Peyer's patch (tissue), 4 donors: ENCODE results near the gene TSSC4. TPM values are rescaled to one million over a fixed set of nuclear protein-coding genes. Genes with fewer than 3 reads are reported as not detected.

Experiments used
- DNase-seq, 3 donors: peaks; one replicate each; pipeline ENCODE4 v3.0.0-alpha.2; 2017 to 2019
- H3K27ac ChIP-seq, 4 donors: fragments of 200-600 bp; sonication (generic); one replicate each; pipeline ENCODE4 v1.5.1; 2016 to 2019
- H3K27me3 ChIP-seq, 2 donors: fragments of 200-600 bp; sonication (generic); one replicate each; pipeline ENCODE4 v1.5.1; 2019
- H3K36me3 ChIP-seq, 3 donors: fragments of 200-600 bp; sonication (generic); one replicate each; pipeline ENCODE4 v1.5.1; 2016 to 2019
- H3K4me1 ChIP-seq, 4 donors: fragments of 200-600 bp; sonication (generic); one replicate each; pipeline ENCODE4 v1.5.1; 2016 to 2019
- H3K4me3 ChIP-seq, 4 donors: fragments of 200-600 bp; sonication (generic); 1 replicate in 3 of 4; 2 replicates in 1 of 4; pipeline ENCODE4 v1.5.1; 2016 to 2019; ENCODE audit warnings: mild to moderate bottlenecking in 1 of 4
- H3K9me3 ChIP-seq, 4 donors: fragments of 200-600 bp; sonication (generic); one replicate each; pipeline ENCODE4 v1.5.1; 2016 to 2019; ENCODE audit warnings: mild to moderate bottlenecking in 1 of 4
- POLR2A ChIP-seq, 2 donors: fragments of 450-650 bp; IDR thresholded peaks; one replicate each; pipeline ENCODE4 v1.5.1; 2017; ENCODE audit warnings: antibody characterized with exemption in 2 of 2, mild to moderate bottlenecking in 2 of 2, moderate library complexity in 2 of 2
- total RNA-seq, 4 donors: library from RNA; depleted of rRNA; stranded (reverse); fragments of >200 nt; gene quantifications; one replicate each; pipeline ENCODE4 v1.1.0, GENCODE V29; 2016
- TF ChIP-seq, protein P1 (sequence below), 6 experiments: fragments of 450-650 bp in 4 of 6; fragments of 200-600 bp in 2 of 6; sonication (generic) in 1 of 6; IDR thresholded peaks; one replicate each; pipeline ENCODE4 v1.5.1; 2017 to 2019; ENCODE audit warnings: antibody characterized with exemption in 6 of 6, mild to moderate bottlenecking in 3 of 6, moderate library complexity in 1 of 6

Gene TSSC4
- total RNA-seq, 4 donors from 2014 or later: 16.5 to 40.2 (median 34.1) TPM

DNA sequence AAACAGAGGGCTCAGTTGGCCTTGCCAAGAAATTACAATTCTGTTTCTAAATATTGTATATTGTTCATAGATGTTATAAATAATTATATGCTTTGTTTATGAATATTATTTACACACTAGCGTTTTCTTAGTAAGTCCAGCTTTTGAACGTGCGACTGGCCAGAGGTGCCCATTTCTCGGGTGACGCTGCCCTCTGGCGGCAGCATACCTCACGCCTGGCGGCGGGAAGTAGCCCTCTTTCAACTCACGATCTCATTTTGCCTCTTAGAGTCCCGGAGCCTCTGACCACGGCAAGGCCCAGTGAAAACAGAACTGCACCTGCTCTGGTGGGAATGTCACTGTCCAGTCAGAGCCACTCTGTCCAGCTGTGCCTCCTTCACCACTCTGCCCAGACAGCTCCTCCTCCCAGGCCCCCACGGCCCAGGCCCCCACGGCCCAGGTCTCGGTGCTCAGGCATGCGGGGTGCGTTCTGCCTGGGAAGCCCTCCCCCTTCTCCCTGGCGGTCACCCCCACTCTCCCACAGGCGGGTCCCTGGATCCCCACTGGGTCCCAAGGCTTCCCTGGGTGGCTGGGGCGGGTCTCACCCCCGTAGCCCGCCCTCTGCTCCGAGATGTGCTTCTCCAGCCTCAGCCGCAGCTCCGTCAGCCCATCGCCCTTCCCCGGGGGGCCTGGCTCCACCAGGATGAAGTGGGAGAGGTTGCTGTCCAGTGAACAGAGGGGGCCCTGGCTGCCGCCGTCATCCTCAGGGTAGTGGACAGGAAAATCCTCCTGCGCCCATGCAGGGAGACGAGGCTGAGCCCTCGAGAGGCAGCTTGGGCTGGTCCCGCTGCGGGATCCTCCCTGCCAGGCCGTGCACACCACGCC lies 19.3 kb downstream of the TSSC4 start:
- Histone ChIP-seq H3K27ac (no peak overlapping the region), H3K4me3 (peak overlapping the region in 2 of 4 donors; percentile 27 to 38)
- TF ChIP-seq POLR2A (IDR thresholded peaks at IDR 0.05): no peak
- TF ChIP-seq, protein P1, sequence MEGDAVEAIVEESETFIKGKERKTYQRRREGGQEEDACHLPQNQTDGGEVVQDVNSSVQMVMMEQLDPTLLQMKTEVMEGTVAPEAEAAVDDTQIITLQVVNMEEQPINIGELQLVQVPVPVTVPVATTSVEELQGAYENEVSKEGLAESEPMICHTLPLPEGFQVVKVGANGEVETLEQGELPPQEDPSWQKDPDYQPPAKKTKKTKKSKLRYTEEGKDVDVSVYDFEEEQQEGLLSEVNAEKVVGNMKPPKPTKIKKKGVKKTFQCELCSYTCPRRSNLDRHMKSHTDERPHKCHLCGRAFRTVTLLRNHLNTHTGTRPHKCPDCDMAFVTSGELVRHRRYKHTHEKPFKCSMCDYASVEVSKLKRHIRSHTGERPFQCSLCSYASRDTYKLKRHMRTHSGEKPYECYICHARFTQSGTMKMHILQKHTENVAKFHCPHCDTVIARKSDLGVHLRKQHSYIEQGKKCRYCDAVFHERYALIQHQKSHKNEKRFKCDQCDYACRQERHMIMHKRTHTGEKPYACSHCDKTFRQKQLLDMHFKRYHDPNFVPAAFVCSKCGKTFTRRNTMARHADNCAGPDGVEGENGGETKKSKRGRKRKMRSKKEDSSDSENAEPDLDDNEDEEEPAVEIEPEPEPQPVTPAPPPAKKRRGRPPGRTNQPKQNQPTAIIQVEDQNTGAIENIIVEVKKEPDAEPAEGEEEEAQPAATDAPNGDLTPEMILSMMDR (IDR thresholded peaks at IDR 0.05): peak; percentile 74 to 88 (median 84)

DNA sequence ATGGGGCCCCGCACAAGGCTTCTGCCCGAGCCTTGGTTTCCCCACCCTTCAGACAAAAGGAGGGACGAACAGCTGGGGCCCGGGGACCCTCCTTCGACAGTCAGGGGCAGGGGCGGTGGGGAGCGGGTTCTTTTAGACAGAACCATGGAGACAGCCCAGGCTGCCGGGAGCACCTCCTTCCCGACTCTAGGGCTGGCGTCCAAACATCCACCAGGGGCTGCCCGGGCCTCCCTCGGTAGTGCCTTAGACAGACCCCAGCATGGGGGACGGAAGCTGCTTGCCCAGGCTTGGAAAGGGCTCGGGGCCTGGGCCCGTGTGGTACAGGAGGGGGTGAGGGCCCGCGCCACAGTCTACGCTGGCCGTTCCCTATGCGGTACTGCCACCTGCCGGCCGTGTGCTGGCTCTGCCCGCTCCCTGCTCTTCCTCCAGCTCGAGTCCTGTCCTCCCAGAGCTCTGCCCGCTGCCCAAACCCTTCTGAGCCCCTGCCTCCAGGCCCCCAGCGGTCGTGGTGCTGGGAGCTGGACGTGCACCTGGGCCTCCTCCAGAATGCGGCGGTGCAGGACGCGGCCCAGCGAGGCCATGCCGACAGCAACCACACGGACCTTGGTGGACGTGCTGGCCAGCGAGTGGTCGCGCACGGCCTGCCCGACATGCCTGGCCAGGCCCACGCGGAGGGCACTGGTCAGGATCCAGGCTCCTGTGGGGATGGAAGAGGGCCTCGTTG lies 20.1 kb downstream of the TSSC4 start:
- DNase-seq: peak; percentile 57 to 86 (median 84)
- TF ChIP-seq POLR2A (IDR thresholded peaks at IDR 0.05): no peak
- TF ChIP-seq, protein P1 (IDR thresholded peaks at IDR 0.05): peak; percentile 87 to 92 (median 90)
- Histone ChIP-seq H3K36me3 (no peaks in the 10 kb centered on the region), H3K4me1 (peaks cover 4 to 13% (median 7%) of the 10 kb centered on the region in 4 donors), H3K4me3 (peak overlapping the region in 2 of 4 donors; percentile 27 to 38), H3K27me3 (no peaks in the 10 kb centered on the region), H3K9me3 (no peaks in the 10 kb centered on the region), H3K27ac (no peak overlapping the region)

More for the DNA sequence above, 19.3 kb downstream of the TSSC4 start:
- Histone ChIP-seq H3K27me3 (no peaks in the 10 kb centered on the region), H3K4me1 (peaks cover 4 to 13% (median 7%) of the 10 kb centered on the region in 4 donors), H3K36me3 (no peaks in the 10 kb centered on the region), H3K9me3 (no peaks in the 10 kb centered on the region)
- DNase-seq: peak; percentile 69 to 89 (median 85)

DNA sequence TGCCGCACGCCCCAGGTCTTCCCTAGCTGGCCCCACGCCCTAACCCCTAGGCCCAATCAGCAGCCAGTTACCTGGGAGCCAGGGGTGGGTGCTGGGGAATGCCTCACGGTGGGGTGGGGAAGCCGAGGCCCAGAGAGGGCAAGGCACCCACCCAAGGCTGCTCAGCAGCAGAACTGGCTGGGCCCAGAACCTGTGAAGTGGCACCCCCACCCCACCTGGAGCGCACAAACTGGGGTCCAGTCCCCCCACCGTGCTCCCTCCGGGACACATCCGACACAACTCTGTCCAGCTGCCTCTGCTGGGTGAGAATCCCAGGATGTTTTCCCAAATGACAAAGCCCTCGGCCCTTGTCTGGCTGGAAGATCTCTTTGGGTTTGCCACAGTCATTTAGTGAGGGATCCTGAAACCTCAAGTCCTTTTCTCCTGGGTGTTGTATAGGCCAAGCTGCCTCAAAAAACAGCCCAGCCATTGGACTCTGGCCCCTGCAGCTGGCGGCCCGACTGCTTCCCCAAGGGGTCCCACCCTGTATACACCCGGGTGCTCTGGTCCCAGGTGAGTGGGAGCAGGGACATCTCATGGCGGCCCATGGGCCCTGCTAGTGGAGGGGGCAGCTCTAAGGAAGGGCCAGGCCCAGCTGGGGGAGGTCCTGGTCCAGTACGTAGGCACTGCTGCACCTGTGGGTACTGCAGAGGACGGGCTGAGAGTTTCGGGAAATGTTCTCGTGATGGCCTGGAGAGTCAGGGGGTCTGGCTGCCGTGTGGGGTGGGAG lies 20.9 kb downstream of the TSSC4 start:
- TF ChIP-seq, protein P1 (IDR thresholded peaks at IDR 0.05): no peak
- TF ChIP-seq POLR2A (IDR thresholded peaks at IDR 0.05): no peak
- H3K9me3 ChIP-seq: no peaks in the 10 kb centered on the region

DNA sequence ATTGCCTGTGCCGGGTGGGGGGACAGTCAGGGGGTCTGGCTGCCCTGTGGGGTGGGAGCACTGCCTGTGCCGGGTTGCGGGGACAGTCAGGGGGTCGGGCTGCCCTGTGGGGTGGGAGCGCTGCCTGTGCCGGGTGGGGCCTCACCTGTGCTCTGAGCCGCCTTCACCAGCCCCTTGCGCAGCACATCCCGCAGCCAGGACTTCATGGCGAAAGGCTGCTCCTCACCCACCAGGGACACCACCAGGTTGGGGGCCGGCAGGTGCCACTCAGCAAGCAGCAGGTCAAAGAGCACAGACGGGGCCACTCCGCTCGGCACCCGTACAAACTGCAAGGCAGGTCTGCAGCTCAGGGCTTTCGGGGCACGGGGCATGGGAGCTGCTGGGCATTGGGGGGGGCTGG lies 21.4 kb downstream of the TSSC4 start:
- TF ChIP-seq, protein P1 (IDR thresholded peaks at IDR 0.05): no peak
- TF ChIP-seq POLR2A (IDR thresholded peaks at IDR 0.05): no peak
- no peak overlapping the region for H3K27ac ChIP-seq
- no peak for DNase-seq

More for the DNA sequence above, 20.9 kb downstream of the TSSC4 start:
- no peak for DNase-seq
- H3K27ac ChIP-seq: no peak overlapping the region
- no peaks in the 10 kb centered on the region for H3K36me3 ChIP-seq
- H3K4me3 ChIP-seq: no peak overlapping the region
- no peaks in the 10 kb centered on the region for H3K27me3 ChIP-seq
- H3K4me1 ChIP-seq: peaks cover 4 to 14% (median 7%) of the 10 kb centered on the region in 4 donors

DNA sequence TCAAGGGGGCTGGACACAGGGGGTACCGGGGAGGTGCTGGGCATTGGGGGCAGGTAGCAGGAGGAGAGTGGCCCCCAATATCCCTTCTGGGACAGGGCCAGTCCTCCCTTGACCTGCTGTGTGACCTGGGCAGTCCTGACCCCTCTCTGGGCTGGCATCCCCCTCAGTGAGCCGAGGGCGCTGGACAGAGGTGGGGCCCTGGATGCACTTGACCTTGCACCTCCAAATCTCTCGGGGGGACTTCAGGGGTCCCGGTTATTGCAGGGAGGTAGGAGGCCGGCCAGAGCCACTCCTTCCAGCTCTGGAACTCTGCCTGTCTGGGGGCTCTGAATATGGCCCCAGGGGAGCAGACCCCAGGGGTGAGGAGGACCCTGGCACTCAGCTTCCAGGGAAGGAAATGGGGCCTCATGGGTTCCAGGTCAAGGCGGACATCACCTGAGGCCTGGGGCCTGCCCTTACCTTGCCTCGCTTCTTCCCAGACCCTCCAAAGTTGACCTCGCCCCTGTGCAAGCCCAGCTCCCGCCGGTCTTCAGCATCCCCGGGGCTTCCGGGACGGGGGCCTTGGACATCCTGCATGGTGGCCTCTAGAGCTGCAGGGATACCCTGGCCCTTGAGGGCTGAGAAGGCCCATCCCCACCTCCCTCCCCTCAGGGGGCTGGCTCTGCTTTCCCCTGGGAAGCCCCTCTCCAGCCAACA lies 22.1 kb downstream of the TSSC4 start:
- no peak overlapping the region for H3K4me3 ChIP-seq
- no peaks in the 10 kb centered on the region for H3K36me3 ChIP-seq
- H3K27ac ChIP-seq: no peak overlapping the region
- TF ChIP-seq, protein P1 (IDR thresholded peaks at IDR 0.05): no peak
- TF ChIP-seq POLR2A (IDR thresholded peaks at IDR 0.05): no peak
- no peaks in the 10 kb centered on the region for H3K27me3 ChIP-seq
- H3K9me3 ChIP-seq: no peaks in the 10 kb centered on the region
- H3K4me1 ChIP-seq: peaks cover 4 to 24% (median 7%) of the 10 kb centered on the region in 4 donors
- no peak for DNase-seq

More for the DNA sequence above, 21.4 kb downstream of the TSSC4 start:
- no peaks in the 10 kb centered on the region for H3K36me3 ChIP-seq
- H3K4me3 ChIP-seq: no peak overlapping the region
- H3K4me1 ChIP-seq: peaks cover 4 to 20% (median 7%) of the 10 kb centered on the region in 4 donors
- H3K9me3 ChIP-seq: no peaks in the 10 kb centered on the region
- no peaks in the 10 kb centered on the region for H3K27me3 ChIP-seq
